DOHH2 (cell line): ENCODE measurements around the gene FAM216B.

ENCODE experiments used
- H3F3A ChIP-seq: fragments of 200-600 bp; sonication (generic), shearing (Covaris generic); 2 replicates; pipeline ENCODE4 v1.6.0; 2016; ENCODE audit warnings: antibody characterized with exemption, mild to moderate bottlenecking; ENCODE audit not compliant: control insufficient read depth, insufficient read depth
- H3K27ac ChIP-seq: fragments of 200-600 bp; sonication (generic); 2 replicates; pipeline ENCODE4 v1.5.1; 2014; ENCODE audit warnings: low read depth, mild to moderate bottlenecking, low read length, moderate library complexity
- H3K27me3 ChIP-seq: fragments of 200-600 bp; sonication (generic); 2 replicates; pipeline ENCODE4 v1.6.1; 2014; ENCODE audit warnings: mild to moderate bottlenecking, low read length, mixed read lengths; ENCODE audit not compliant: control insufficient read depth
- H3K36me3 ChIP-seq: fragments of 200-600 bp; sonication (generic); 2 replicates; pipeline ENCODE4 v1.6.1; 2014; ENCODE audit warnings: mild to moderate bottlenecking, low read length, moderate library complexity, mixed read lengths; ENCODE audit not compliant: control insufficient read depth
- H3K4me1 ChIP-seq: fragments of 200-600 bp; sonication (generic); 2 replicates; pipeline ENCODE4 v1.6.1; 2014; ENCODE audit warnings: mild to moderate bottlenecking, low read length, mixed read lengths; ENCODE audit not compliant: control insufficient read depth
- H3K4me2 ChIP-seq: fragments of 200-600 bp; sonication (generic); 2 replicates; pipeline ENCODE4 v1.6.0; 2014; ENCODE audit warnings: mild to moderate bottlenecking, low read length, moderate library complexity
- H3K4me3 ChIP-seq: fragments of 200-600 bp; sonication (generic); 2 replicates; pipeline ENCODE4 v1.5.1; 2014; ENCODE audit warnings: mild to moderate bottlenecking, low read length, mixed read lengths
- H3K79me2 ChIP-seq: fragments of 200-600 bp; sonication (generic); 2 replicates; pipeline ENCODE4 v1.6.1; 2014; ENCODE audit warnings: mild to moderate bottlenecking, low read length, mixed read lengths; ENCODE audit not compliant: control insufficient read depth
- H3K9me2 ChIP-seq: fragments of 200-600 bp; sonication (generic); replicated peaks from 2 replicates; pipeline ENCODE4 v1.6.1; 2014; ENCODE audit warnings: mild to moderate bottlenecking, low read length, mixed read lengths; ENCODE audit not compliant: control insufficient read depth
- H3K9me3 ChIP-seq: fragments of 200-600 bp; sonication (generic); 2 replicates; pipeline ENCODE4 v1.6.1; 2014; ENCODE audit warnings: antibody characterized with exemption, low read length, mixed read lengths; ENCODE audit not compliant: control insufficient read depth, insufficient read depth
- H4K20me1 ChIP-seq: fragments of 200-600 bp; sonication (generic); 2 replicates; pipeline ENCODE4 v1.6.0; 2014; ENCODE audit warnings: low read depth, mild to moderate bottlenecking, antibody characterized with exemption, low read length, moderate library complexity; ENCODE audit not compliant: control insufficient read depth, insufficient read depth
- EZH2phosphoT487 ChIP-seq: fragments of 200-600 bp; sonication (generic); IDR thresholded peaks from 2 replicates; pipeline ENCODE4 v1.6.1; 2017; ENCODE audit warnings: borderline replicate concordance, mild to moderate bottlenecking, antibody characterized with exemption, low read length, moderate library complexity, mixed read lengths
- TF ChIP-seq, protein P1 (sequence below): fragments of 200-600 bp; sonication (generic); IDR thresholded peaks from one replicate; pipeline ENCODE4 v1.5.1; 2014; ENCODE audit warnings: antibody characterized with exemption, mild to moderate bottlenecking, low read depth, low read length; ENCODE audit not compliant: poor library complexity, severe bottlenecking

The FAM216B gene

DNA sequence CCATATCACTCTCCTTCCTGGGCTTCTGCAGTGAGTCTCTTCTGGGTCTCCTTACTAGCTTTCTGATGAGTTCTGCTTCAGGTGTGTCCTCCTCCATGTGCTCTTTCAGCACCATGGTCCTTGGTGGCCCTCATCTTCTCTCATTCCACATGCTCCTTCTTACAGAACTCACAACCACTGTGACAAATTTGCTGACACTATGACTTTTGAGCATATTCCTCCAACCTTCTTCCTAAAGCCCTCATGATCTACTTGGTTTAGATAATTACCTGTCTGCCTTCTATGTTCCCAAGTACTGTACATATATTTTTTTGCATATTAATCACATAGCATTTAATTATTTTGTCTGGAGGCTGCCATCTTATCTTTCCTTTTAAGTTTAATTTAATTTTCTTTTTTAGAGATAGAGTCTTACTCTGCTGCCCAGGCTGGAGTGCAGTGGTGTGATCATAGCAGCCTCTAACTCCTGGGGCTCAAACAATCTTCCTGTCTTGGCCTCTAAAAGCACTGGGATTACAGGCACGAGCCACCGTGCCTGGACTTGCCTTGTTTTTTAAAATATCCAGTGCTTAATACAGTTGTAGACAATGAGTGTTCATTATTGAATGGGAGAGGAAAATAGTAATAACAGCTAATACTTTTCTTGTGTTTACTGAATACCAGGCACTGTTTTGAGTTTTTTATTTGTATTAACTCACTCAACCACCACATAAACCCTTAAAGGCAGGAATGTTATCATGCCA, 23.5 kb upstream of the FAM216B start:
- H4K20me1 ChIP-seq, result no peaks in the 10 kb centered on the region
- H3K9me2 ChIP-seq, result no peaks in the 10 kb centered on the region
- TF ChIP-seq, protein P1, sequence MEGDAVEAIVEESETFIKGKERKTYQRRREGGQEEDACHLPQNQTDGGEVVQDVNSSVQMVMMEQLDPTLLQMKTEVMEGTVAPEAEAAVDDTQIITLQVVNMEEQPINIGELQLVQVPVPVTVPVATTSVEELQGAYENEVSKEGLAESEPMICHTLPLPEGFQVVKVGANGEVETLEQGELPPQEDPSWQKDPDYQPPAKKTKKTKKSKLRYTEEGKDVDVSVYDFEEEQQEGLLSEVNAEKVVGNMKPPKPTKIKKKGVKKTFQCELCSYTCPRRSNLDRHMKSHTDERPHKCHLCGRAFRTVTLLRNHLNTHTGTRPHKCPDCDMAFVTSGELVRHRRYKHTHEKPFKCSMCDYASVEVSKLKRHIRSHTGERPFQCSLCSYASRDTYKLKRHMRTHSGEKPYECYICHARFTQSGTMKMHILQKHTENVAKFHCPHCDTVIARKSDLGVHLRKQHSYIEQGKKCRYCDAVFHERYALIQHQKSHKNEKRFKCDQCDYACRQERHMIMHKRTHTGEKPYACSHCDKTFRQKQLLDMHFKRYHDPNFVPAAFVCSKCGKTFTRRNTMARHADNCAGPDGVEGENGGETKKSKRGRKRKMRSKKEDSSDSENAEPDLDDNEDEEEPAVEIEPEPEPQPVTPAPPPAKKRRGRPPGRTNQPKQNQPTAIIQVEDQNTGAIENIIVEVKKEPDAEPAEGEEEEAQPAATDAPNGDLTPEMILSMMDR, result no peak
- TF ChIP-seq EZH2phosphoT487, result no peak
- H3K4me2 ChIP-seq, result no peak overlapping the region
- no peak overlapping the region for H3K27ac ChIP-seq
- H3K79me2 ChIP-seq, result no peaks in the 10 kb centered on the region
- no peaks in the 10 kb centered on the region for H3F3A ChIP-seq
- H3K4me3 ChIP-seq, result no peak overlapping the region
- no peaks in the 10 kb centered on the region for H3K27me3 ChIP-seq
- no peaks in the 10 kb centered on the region for H3K36me3 ChIP-seq
- no peaks in the 10 kb centered on the region for H3K9me3 ChIP-seq
- no peaks in the 10 kb centered on the region for H3K4me1 ChIP-seq

DNA sequence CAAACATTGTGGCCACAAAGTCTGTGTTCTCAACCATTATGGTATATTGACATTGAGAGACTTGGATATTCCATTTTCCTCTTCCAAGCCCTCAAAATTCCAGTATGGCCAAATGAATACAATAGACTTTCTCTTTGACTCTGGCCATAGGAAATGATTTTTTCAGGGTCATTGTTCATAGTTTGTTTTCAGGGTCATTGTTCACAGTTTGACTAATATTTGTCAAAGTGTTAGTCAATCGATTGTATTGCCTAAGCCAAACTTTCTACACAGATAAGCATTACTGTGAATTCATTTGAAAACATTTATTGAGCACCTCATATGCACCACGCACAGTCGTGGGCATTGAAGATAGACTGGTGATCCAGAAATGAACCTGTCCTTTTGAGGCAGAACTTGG, 22.9 kb upstream of the FAM216B start:
- no peaks in the 10 kb centered on the region for H3K4me1 ChIP-seq
- no peaks in the 10 kb centered on the region for H3K9me3 ChIP-seq
- H3K27ac ChIP-seq, result no peak overlapping the region
- no peaks in the 10 kb centered on the region for H3K27me3 ChIP-seq
- no peaks in the 10 kb centered on the region for H4K20me1 ChIP-seq
- H3K9me2 ChIP-seq, result no peaks in the 10 kb centered on the region
- no peaks in the 10 kb centered on the region for H3F3A ChIP-seq
- no peak overlapping the region for H3K4me2 ChIP-seq
- no peaks in the 10 kb centered on the region for H3K79me2 ChIP-seq
- no peak overlapping the region for H3K4me3 ChIP-seq
- H3K36me3 ChIP-seq, result no peaks in the 10 kb centered on the region
- no peak for TF ChIP-seq EZH2phosphoT487
- TF ChIP-seq, protein P1, result no peak

DNA sequence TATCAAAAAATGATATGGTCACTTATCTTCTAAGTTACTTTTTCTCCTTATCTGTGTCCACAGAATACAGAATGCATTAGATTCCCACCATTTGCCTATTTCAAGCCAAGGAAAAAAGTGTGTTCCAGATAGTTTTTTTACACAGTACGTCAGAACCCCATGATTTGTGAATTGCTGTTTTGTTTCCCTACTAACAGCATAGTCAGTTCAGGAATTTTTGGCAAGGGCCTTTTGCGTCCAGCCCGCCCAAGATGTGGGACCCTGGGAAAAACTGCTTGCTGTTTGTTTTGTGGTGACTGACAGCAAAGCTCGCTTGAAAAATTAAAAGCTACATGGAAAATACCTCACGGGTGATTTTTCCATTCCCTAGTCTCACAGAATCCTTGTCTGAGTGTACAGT, 20.4 kb upstream of the FAM216B start:
- Histone ChIP-seq H3K79me2 (no peaks in the 10 kb centered on the region), H3K27me3 (no peaks in the 10 kb centered on the region), H3K4me2 (no peak overlapping the region), H3K36me3 (no peaks in the 10 kb centered on the region), H3K9me2 (no peaks in the 10 kb centered on the region), H3K9me3 (no peaks in the 10 kb centered on the region), H3K4me1 (no peaks in the 10 kb centered on the region), H4K20me1 (no peaks in the 10 kb centered on the region), H3K4me3 (no peak overlapping the region), H3K27ac (no peak overlapping the region), H3F3A (no peaks in the 10 kb centered on the region)
- TF ChIP-seq EZH2phosphoT487, result no peak
- TF ChIP-seq, protein P1, result no peak
